ENCODE measurements around the gene THOC6.

Gene THOC6

DNA sequence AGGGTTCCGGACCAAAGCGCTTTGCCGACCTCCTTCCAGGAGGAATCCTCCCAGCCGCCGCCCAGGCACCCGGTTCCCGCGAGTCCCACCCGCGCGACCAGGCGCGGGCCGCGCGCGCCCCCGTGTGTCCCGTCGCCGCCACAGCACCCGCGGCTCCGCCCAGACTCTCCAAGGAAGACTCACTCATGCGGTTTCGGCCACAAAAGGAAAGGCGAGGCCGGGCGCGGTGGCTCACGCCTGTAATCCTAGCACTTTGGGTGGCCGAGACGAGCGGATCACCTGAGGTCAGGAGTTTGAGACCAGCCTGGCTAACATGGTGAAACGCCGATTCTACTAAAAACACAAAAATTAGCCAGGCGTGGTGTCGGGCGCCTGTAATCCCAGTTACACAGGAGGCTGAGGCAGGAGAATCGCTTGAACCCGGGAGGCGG, 40.1 kb upstream of the THOC6 start:
- in situ Hi-C loops (cut with HindIII; ENCODE audit: low pct_unique_long_range_greater_than_20kb, low sequenced_read_pairs): no loop called here
- TF ChIP-seq JUND (IDR thresholded peaks at IDR 0.05; ENCODE audit: low read depth): no peak
- DNase-seq (ENCODE audit: low read depth in 1 of 2, low spot score in 1 of 2): peak; percentile 89 to 93

- in situ Hi-C loops (cut with HindIII; ENCODE audit: low pct_unique_long_range_greater_than_20kb, low sequenced_read_pairs): no loop called here
- DNase-seq (ENCODE audit: low read depth in 1 of 2, low spot score in 1 of 2): no peak
- TF ChIP-seq JUND (IDR thresholded peaks at IDR 0.05; ENCODE audit: low read depth): no peak
Measured at GRCh38 chr16:2985462-2985861, 38.4 kb upstream of the THOC6 start.

GRCh38 chr16:2985893-2986355, 37.9 kb upstream of the THOC6 start:
- in situ Hi-C loops (cut with HindIII; ENCODE audit: low pct_unique_long_range_greater_than_20kb, low sequenced_read_pairs): no loop called here
- no peak for DNase-seq (ENCODE audit: low read depth in 1 of 2, low spot score in 1 of 2)
- TF ChIP-seq JUND (IDR thresholded peaks at IDR 0.05; ENCODE audit: low read depth): no peak

DNA sequence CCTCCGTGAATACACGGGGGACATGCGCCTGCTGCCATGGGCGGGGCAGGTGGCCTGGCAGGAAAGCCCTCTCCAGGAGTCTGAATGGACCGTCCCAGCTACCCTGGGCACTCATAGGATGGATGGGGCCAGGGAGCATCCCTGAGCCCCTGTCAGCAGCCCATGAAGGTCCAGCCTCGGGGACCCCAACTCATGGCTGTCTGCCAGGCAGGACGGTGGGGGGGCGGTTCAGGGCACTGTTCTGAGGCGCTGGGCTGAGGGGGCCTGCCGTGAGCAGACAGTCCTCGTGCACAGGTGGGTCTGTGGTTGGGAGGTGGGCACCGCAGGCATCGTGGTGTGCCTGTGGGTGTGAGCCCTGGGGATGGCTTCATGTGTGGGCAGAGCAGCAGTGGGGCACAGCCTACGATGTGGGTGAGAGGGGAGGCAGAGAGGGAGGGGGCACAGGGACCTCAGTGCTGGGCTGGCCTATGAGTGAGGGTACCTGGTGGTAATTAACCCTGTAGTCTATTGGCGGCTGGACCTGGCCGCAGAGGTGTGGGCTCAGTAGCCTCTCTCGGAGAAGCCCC, 37.1 kb upstream of the THOC6 start:
- TF ChIP-seq JUND (IDR thresholded peaks at IDR 0.05; ENCODE audit: low read depth): no peak
- in situ Hi-C loops (cut with HindIII; ENCODE audit: low pct_unique_long_range_greater_than_20kb, low sequenced_read_pairs): no loop called here
- no peak for DNase-seq (ENCODE audit: low read depth in 1 of 2, low spot score in 1 of 2)

- in situ Hi-C loops (cut with HindIII; ENCODE audit: low pct_unique_long_range_greater_than_20kb, low sequenced_read_pairs): no loop called here
- DNase-seq (ENCODE audit: low read depth in 1 of 2, low spot score in 1 of 2): no peak
- TF ChIP-seq JUND (IDR thresholded peaks at IDR 0.05; ENCODE audit: low read depth): no peak
Measured at GRCh38 chr16:2987286-2987685, 36.5 kb upstream of the THOC6 start.

DNA sequence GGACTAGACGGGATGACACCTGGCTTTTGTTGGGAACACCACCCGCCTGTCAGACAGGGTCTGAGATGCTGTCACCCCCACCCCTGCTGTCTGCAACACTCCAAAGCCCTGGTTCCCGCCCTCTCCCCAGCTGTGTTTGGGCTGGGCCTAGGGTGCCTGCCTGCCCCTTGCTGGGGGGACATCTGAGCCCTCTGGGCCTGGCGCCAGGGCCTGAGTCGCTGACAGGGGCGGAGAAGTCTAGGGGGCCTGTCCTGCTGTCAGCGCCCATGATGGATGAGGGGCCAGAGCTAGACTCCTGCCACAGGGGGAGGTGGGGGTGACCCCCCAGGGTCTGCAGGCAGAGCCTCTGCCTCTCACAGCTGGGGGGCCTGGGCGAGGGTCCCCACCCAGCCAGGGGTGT, 36.0 kb upstream of the THOC6 start:
- no peak for DNase-seq (ENCODE audit: low read depth in 1 of 2, low spot score in 1 of 2)
- TF ChIP-seq JUND (IDR thresholded peaks at IDR 0.05; ENCODE audit: low read depth): no peak
- in situ Hi-C loops (cut with HindIII; ENCODE audit: low pct_unique_long_range_greater_than_20kb, low sequenced_read_pairs): no loop called here

DNA sequence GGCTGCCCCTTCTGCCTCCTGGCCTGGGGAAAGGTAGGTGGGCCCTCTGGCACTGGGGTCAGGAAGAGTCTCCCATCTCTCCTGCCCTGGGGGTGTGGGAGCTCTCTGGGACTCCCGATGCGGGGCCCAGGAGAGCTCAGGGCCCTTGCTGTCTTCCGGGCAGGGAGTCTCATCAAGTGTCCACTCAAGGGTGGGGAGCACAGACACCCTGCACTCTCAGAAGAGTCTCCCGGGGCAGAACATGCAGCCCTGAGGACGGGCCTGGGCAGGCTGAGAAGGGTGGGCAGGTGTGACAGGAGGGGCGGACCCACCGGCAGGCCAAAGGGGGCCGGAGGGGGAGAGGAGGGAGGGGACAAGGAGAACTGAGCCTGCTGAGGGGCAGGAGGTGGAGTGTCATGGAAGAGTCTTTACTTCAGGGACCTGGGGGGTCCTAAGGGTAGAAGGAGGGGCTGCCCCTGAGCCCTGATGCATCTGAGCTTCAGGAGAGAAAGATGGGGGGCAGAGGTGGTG, 35.2 kb upstream of the THOC6 start:
- in situ Hi-C loops (cut with HindIII; ENCODE audit: low pct_unique_long_range_greater_than_20kb, low sequenced_read_pairs): no loop called here
- no peak for TF ChIP-seq JUND (IDR thresholded peaks at IDR 0.05; ENCODE audit: low read depth)
- DNase-seq (ENCODE audit: low read depth in 1 of 2, low spot score in 1 of 2): no peak

DNA sequence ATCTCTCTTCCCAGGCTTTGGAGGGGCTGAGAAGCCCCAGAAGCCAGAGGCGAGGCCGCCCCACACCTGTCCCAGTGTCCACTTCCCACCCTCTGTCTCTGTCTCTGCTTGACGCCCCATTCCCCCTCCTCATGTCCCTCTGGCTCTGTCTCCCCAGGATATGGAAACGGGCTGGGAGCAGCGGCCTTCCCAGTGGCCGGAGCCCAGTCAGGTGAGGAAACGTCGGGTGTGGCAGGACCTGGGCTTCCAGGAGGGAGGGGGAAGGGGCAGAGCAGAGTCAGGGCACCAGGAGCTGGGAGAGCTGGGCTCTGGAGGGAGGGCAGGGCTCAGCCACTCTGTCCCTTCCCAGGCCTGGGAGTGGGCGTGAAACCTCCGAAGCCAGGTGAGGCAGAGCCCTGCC, 32.9 kb upstream of the THOC6 start:
- DNase-seq (ENCODE audit: low read depth in 1 of 2, low spot score in 1 of 2): peak in 1 of 2 experiments; percentile 67
- in situ Hi-C loops (cut with HindIII; ENCODE audit: low pct_unique_long_range_greater_than_20kb, low sequenced_read_pairs): no loop called here

GRCh38 chr16:2991566-2992261, 32.1 kb upstream of the THOC6 start:
- no peak for DNase-seq (ENCODE audit: low read depth in 1 of 2, low spot score in 1 of 2)
- in situ Hi-C loops (cut with HindIII; ENCODE audit: low pct_unique_long_range_greater_than_20kb, low sequenced_read_pairs): no loop called here
- no peak for TF ChIP-seq JUND (IDR thresholded peaks at IDR 0.05; ENCODE audit: low read depth)

More for the DNA sequence above, 32.9 kb upstream of the THOC6 start:
- no peak for TF ChIP-seq JUND (IDR thresholded peaks at IDR 0.05; ENCODE audit: low read depth)

GRCh38 chr16:2992383-2993081, 31.3 kb upstream of the THOC6 start:
- in situ Hi-C loops (cut with HindIII; ENCODE audit: low pct_unique_long_range_greater_than_20kb, low sequenced_read_pairs): no loop called here
- no peak for TF ChIP-seq JUND (IDR thresholded peaks at IDR 0.05; ENCODE audit: low read depth)
- no peak for DNase-seq (ENCODE audit: low read depth in 1 of 2, low spot score in 1 of 2)

DNA sequence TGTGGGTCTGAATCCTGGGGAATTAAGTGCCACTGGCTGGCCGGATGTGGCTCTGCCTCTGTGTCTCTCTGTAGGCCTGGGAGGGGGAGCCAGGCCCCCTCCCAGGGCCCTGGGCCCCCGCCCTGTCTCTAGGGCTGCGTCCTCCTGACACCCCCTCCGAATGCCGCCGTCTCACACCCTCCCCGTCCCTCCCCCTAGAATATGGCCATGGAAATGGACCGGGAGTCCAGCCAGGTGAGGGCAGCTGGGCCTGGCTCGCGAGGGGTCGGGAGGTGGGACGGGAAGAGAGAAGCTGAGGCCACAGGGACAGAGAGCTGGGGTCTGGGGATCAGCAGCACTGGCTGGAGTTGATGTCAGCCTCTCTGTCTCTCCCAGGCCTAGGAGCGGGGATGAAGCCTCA, 27.5 kb upstream of the THOC6 start:
- in situ Hi-C loops (cut with HindIII; ENCODE audit: low pct_unique_long_range_greater_than_20kb, low sequenced_read_pairs): no loop called here
- no peak for TF ChIP-seq JUND (IDR thresholded peaks at IDR 0.05; ENCODE audit: low read depth)
- DNase-seq (ENCODE audit: low read depth in 1 of 2, low spot score in 1 of 2): no peak

DNA sequence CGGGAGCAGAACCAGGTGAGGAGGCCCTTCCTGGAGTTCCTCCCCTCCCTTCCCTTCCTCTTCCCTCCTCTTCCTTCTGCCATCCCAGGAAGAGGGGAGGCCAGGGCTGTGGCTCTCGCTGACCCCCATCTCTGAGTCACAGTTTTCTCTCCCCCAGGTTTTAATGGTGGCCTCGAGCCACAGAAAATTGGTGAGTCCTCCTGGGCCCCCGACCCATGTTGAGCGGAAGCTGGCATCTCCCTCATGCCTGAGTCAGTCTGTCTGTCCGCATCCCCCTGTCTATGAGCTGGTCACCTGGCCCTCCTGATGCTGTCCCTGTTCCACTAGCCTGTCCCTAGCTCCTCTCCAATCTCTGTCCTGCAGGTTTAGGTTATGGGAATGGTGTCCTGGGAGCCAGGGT, 23.9 kb upstream of the THOC6 start:
- in situ Hi-C loops (cut with HindIII; ENCODE audit: low pct_unique_long_range_greater_than_20kb, low sequenced_read_pairs): no loop called here
- no peak for DNase-seq (ENCODE audit: low read depth in 1 of 2, low spot score in 1 of 2)
- TF ChIP-seq JUND (IDR thresholded peaks at IDR 0.05; ENCODE audit: low read depth): no peak

DNA sequence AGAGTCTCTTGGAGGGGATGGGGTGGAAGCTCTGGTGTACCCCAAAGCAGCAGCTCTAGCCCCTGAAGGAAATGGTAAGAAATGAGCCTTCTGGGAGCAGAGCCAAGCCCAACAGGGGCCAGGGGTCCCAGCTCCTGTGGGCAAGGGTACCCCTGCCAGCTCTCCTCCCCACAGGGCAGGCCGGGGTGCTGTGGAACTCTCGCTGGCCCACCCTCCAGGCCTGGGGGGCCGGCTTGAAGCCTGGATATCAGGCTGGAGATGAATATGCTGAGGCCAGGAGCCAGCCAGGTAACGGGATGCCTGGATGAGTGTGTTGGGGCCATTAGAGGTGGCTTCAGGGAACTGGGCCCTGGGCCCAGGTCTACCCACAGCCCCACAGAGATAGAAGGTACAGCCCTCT, 23.3 kb upstream of the THOC6 start:
- TF ChIP-seq JUND (IDR thresholded peaks at IDR 0.05; ENCODE audit: low read depth): no peak
- no peak for DNase-seq (ENCODE audit: low read depth in 1 of 2, low spot score in 1 of 2)
- in situ Hi-C loops (cut with HindIII; ENCODE audit: low pct_unique_long_range_greater_than_20kb, low sequenced_read_pairs): no loop called here
